B cell (primary cell): ENCODE data around the gene CACNA1G. TPM values are rescaled to one million over a fixed set of nuclear protein-coding genes. Genes with fewer than 3 reads are reported as not detected.

Source experiments
- ATAC-seq: fragments of 200-7000 bp; cut with Tn5 transposase; one replicate; pipeline ENCODE4 v1.10.0; 2021; ENCODE audit warnings: low read depth, mild to moderate bottlenecking, moderate number of reproducible peaks, moderate library complexity
- CTCF ChIA-PET: fragments of 350-600 bp; sonication (Branson Sonifier 250); formaldehyde crosslinking; loops from one replicate; lab custom pipeline; 2021; ENCODE audit warnings: antibody characterized with exemption, inconsistent platforms; lab: Charles Lee
- POLR2A ChIA-PET: fragments of 350-600 bp; sonication (Branson Sonifier 250); formaldehyde crosslinking; loops from one replicate; lab custom pipeline; 2021; ENCODE audit warnings: antibody characterized with exemption; lab: Charles Lee
- DNase-seq: peaks from one replicate; pipeline ENCODE4 v3.0.0; 2013
- H2AFZ ChIP-seq: 2 replicates; pipeline ENCODE4 v1.6.1; 2012; ENCODE audit warnings: mild to moderate bottlenecking, low read depth, low read length; ENCODE audit not compliant: insufficient read depth, poor library complexity, severe bottlenecking
- H3K27ac ChIP-seq, 2 donors: 1 replicate in 1 of 2; 2 replicates in 1 of 2; pipeline ENCODE4 v1.5.1; 2012 to 2013; ENCODE audit warnings: low read length in 2 of 2, mild to moderate bottlenecking in 2 of 2, moderate library complexity in 1 of 2
- H3K27me3 ChIP-seq, 4 experiments: fragments of 200-600 bp in 1 of 4; sonication (generic) in 1 of 4; replicated peaks in 1 of 4; 1 replicate in 2 of 4; 2 replicates in 2 of 4; pipeline versions ENCODE4 v1.6.1 to v1.7.0; 2013 to 2016; ENCODE audit warnings: low read length in 3 of 4, mild to moderate bottlenecking in 2 of 4, mixed read lengths in 1 of 4, moderate library complexity in 1 of 4; ENCODE audit not compliant: insufficient read depth in 4 of 4, control insufficient read depth in 3 of 4; ENCODE audit errors: control extremely low read depth in 1 of 4
- H3K36me3 ChIP-seq, 2 experiments: replicated peaks in 1 of 2; 1 replicate in 1 of 2; 2 replicates in 1 of 2; pipeline versions ENCODE4 v1.6.1 to v1.7.1; 2013; ENCODE audit warnings: low read length in 1 of 2; ENCODE audit not compliant: insufficient read depth in 2 of 2, control insufficient read depth in 1 of 2; ENCODE audit errors: control extremely low read depth in 1 of 2, extremely low read depth in 1 of 2
- H3K4me1 ChIP-seq, 2 donors: fragments of 200-600 bp in 1 of 2; sonication (generic) in 1 of 2; 1 replicate in 1 of 2; 2 replicates in 1 of 2; pipeline versions ENCODE4 v1.5.1 to v1.6.1; 2013 to 2017; ENCODE audit warnings: low read length in 2 of 2; ENCODE audit not compliant: control insufficient read depth in 2 of 2, insufficient read depth in 2 of 2
- H3K4me2 ChIP-seq: replicated peaks from 2 replicates; pipeline ENCODE3; 2012; ENCODE audit warnings: mild to moderate bottlenecking, low read depth, low read length; ENCODE audit not compliant: poor library complexity, severe bottlenecking
- H3K4me3 ChIP-seq, 5 experiments: fragments of 200-600 bp in 1 of 5; sonication (generic) in 1 of 5; 1 replicate in 3 of 5; 2 replicates in 2 of 5; pipeline versions ENCODE4 v1.5.1 to v1.7.0; 2011 to 2016; ENCODE audit warnings: low read length in 4 of 5, mild to moderate bottlenecking in 4 of 5, low read depth in 2 of 5, control low read depth in 1 of 5, moderate library complexity in 1 of 5; ENCODE audit not compliant: insufficient read depth in 1 of 5; ENCODE audit errors: control extremely low read depth in 1 of 5, extremely low read depth in 1 of 5
- H3K79me2 ChIP-seq: fragments of 200-600 bp; sonication (generic); one replicate; pipeline ENCODE4 v1.6.0; 2016; ENCODE audit warnings: low read length; ENCODE audit not compliant: control insufficient read depth, insufficient read depth
- H3K9ac ChIP-seq: fragments of 200-600 bp; sonication (generic); 2 replicates; pipeline ENCODE4 v1.6.1; 2017; ENCODE audit warnings: mild to moderate bottlenecking, low read length, moderate library complexity
- H3K9me3 ChIP-seq, 3 donors: one replicate each; pipeline versions ENCODE4 v1.6.1 to v1.7.1; 2013; ENCODE audit warnings: low read length in 2 of 3; ENCODE audit not compliant: control insufficient read depth in 2 of 3, insufficient read depth in 1 of 3; ENCODE audit errors: control extremely low read depth in 1 of 3
- H4K20me1 ChIP-seq: 2 replicates; pipeline ENCODE4 v1.6.0; 2012; ENCODE audit warnings: mild to moderate bottlenecking, low read length; ENCODE audit not compliant: insufficient read depth, control insufficient read depth, poor library complexity, severe bottlenecking
- H3K27ac Mint-ChIP-seq: one replicate; pipeline ENCODE4 v1.8.0; 2021; ENCODE audit warnings: mixed read lengths
- H3K27me3 Mint-ChIP-seq: one replicate; pipeline ENCODE4 v1.8.0; 2021; ENCODE audit warnings: mixed read lengths
- H3K4me1 Mint-ChIP-seq: one replicate; pipeline ENCODE4 v1.8.0; 2021; ENCODE audit warnings: mixed read lengths
- H3K4me3 Mint-ChIP-seq: one replicate; pipeline ENCODE4 v1.8.0; 2021; ENCODE audit warnings: mixed read lengths
- H3K9me3 Mint-ChIP-seq: one replicate; pipeline ENCODE4 v1.8.0; 2022; ENCODE audit warnings: mixed read lengths; ENCODE audit not compliant: insufficient read depth
- CTCF ChIP-seq: fragments of 200-600 bp; IDR thresholded peaks from one replicate; pipeline ENCODE4 v1.8.0; 2022; ENCODE audit warnings: antibody characterized with exemption, mild to moderate bottlenecking
- EZH2 ChIP-seq: IDR thresholded peaks from 2 replicates; pipeline ENCODE4 v1.6.1; 2012; ENCODE audit warnings: borderline replicate concordance, low read depth, mild to moderate bottlenecking, moderate library complexity, low read length; ENCODE audit not compliant: insufficient read depth, poor library complexity, severe bottlenecking
- WGBS: methylation state at CpG from one replicate; pipeline ENCODE4 v1.1.5; 2013; ENCODE audit warnings: missing lambda C conversion rate; ENCODE audit not compliant: insufficient coverage; 5-methylcytosine and 5-hydroxymethylcytosine counted together
- intact Hi-C: fragments of 100-400 bp; cut with micrococcal nuclease; formaldehyde crosslinking; loops from one replicate; pipeline ENCODE4 v1.10.0; 2022
- polyA plus RNA-seq: library from polyadenylated mRNA; depleted of rRNA; stranded (reverse); fragments of >200 nt; gene quantifications from 2 replicates; pipeline ENCODE4 v1.2.3, GENCODE V29; 2012
- total RNA-seq, 2 donors: library from RNA; stranded (reverse); fragments of 120-200 nt in 1 of 2; gene quantifications; 1 replicate in 1 of 2; 2 replicates in 1 of 2; pipeline versions ENCODE4 v1.2.3 to v1.2.4, GENCODE V29; 2013 to 2022

The CACNA1G gene
- total and polyA plus RNA-seq, 2 donors (not counting 1 experiment from before 2014, with no cell fraction given), result 0.12 TPM; not detected in 1

DNA sequence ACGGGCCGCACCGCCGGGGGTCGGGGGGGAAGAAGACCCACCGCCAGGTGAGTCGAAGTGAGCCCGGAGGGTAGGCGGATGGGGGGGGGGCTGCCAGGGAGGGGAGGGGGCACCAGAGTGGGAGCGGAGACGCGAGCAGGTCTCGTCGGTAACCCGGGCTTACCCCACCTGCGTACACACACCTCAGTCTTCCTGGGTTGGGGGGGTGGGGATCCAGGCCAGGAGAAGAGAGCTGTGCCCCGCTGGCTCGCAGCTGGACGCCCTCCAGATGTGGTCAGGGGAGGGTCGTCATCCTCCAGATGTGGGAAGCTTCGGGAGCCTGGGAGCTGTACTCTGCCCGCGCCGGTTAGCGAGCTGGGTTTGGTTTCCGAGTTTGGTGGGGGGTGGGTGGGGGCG lies 1.2 kb downstream of the CACNA1G start:
- POLR2A ChIA-PET, result interaction anchor here (0.8 kb wide), 1 partner anchor 201 kb away, joined by 7 read pairs; no protein-coding TSS in a partner anchor
- intact Hi-C loops, result loop anchor here (2.0 to 5.0 kb wide), 2 partner anchors 146 to 305 kb away; partner anchors contain the start of genes ANKRD40 and TOB1

More for the DNA sequence above, 1.2 kb downstream of the CACNA1G start:
- TF ChIP-seq CTCF (no peak), EZH2 (peak; percentile 27)
- Histone ChIP-seq H3K4me2 (peak overlapping the region; percentile 99), H3K27me3 (peaks cover 0 to 91% (median 44%) of the 10 kb centered on the region in 4 experiments), H3K4me1 (peaks cover 34 to 40% of the 10 kb centered on the region in 2 donors), H4K20me1 (peaks cover 8% of the 10 kb centered on the region), H3K9me3 (peaks cover 0 to 27% (median 0%) of the 10 kb centered on the region in 3 donors), H3K36me3 (no peaks in the 10 kb centered on the region), H3K9ac (peak overlapping the region; percentile 71), H3K27ac (no peak overlapping the region), H3K4me3 (peak overlapping the region in 2 of 5 experiments; percentile 56 to 70), H2AFZ (peak overlapping the region; percentile 64), H3K79me2 (no peaks in the 10 kb centered on the region)
- no peak for ATAC-seq
- Mint-ChIP-seq H3K4me1 (peaks cover 35% of the 10 kb centered on the region), H3K9me3 (no peaks in the 10 kb centered on the region), H3K27me3 (peaks cover 43% of the 10 kb centered on the region), H3K27ac (no peak overlapping the region), H3K4me3 (peak overlapping the region; percentile 29)
- CTCF ChIA-PET, result interaction anchor here (1.0 kb wide), 1 partner anchor 221 kb away, joined by 4 read pairs; no protein-coding TSS in a partner anchor
- DNase-seq, result peak; percentile 39
- WGBS, result 0% methylated on average over 5 of the region's 27 CpGs
